Measurements from ENCODE around the gene IFIT2. TPM values are rescaled to one million over a fixed set of nuclear protein-coding genes. Genes with fewer than 3 reads are reported as not detected.
A peak's percentile ranks its signal among the peaks of the same experiment; 100 is the strongest.
"Not testable (repeated sequence)": the region's sequence is repeated elsewhere in the genome, so short reads cannot be mapped to it uniquely, and the experiment has no call there.

IFIT2 gene
- total RNA-seq, 1 experiment from 2014 or later, result 0.58 TPM

GRCh38 chr10:89329151-89329550 is 27.3 kb downstream of the IFIT2 start:
- no peak for DNase-seq (ENCODE audit: unreplicated experiment)
- ChIA-PET POLR2A (interaction anchor here (0.8 to 2.7 kb wide), 4 partner anchors 9 to 52 kb away, joined by 3 to 21 read pairs (median 6); no protein-coding TSS in a partner anchor), CTCF (no interaction called here)
- peaks cover 31% of the 10 kb centered on the region for H3K4me1 Mint-ChIP-seq (ENCODE audit: insufficient read depth, unreplicated experiment)
- no peak overlapping the region for H3K27ac Mint-ChIP-seq (ENCODE audit: low read depth, unreplicated experiment)
- H3K27me3 Mint-ChIP-seq (ENCODE audit: insufficient read depth, unreplicated experiment), result no peaks in the 10 kb centered on the region
- intact Hi-C loops (cut with micrococcal nuclease), result no loop called here
- H3K36me3 Mint-ChIP-seq (ENCODE audit: insufficient read depth, unreplicated experiment), result no peaks in the 10 kb centered on the region
- TF ChIP-seq CTCF (IDR thresholded peaks at IDR 0.05; ENCODE audit: unreplicated experiment), result no peak
- BruUV-seq (replicated peaks), result no TSS peak
- no peaks in the 10 kb centered on the region for H3K9me3 Mint-ChIP-seq (ENCODE audit: unreplicated experiment)
- H3K4me3 Mint-ChIP-seq (ENCODE audit: unreplicated experiment), result peak overlapping the region; percentile 74

- H3K4me3 Mint-ChIP-seq (ENCODE audit: unreplicated experiment); H3K9me3 Mint-ChIP-seq (ENCODE audit: unreplicated experiment); DNase-seq (ENCODE audit: unreplicated experiment); H3K27me3 Mint-ChIP-seq (ENCODE audit: insufficient read depth, unreplicated experiment); H3K36me3 Mint-ChIP-seq (ENCODE audit: insufficient read depth, unreplicated experiment); BruUV-seq (replicated peaks); intact Hi-C loops (cut with micrococcal nuclease); H3K27ac Mint-ChIP-seq (ENCODE audit: low read depth, unreplicated experiment): not testable (repeated sequence)
- H3K4me1 Mint-ChIP-seq (ENCODE audit: insufficient read depth, unreplicated experiment), result peaks cover 31% of the 10 kb centered on the region
- ChIA-PET CTCF (interaction anchor here (1.0 kb wide), 1 partner anchor 26 kb away, joined by 3 read pairs; no protein-coding TSS in a partner anchor), POLR2A (interaction anchor here (0.8 to 1.7 kb wide), 5 partner anchors 12 to 68 kb away, joined by 3 to 8 read pairs (median 3); partner anchors contain the start of gene IFIT2)
These were observed 28.2 kb downstream of the IFIT2 start for GRCh38 chr10:89330014-89330413.

- Mint-ChIP-seq H3K27me3 (ENCODE audit: insufficient read depth, unreplicated experiment) (no peaks in the 10 kb centered on the region), H3K27ac (ENCODE audit: low read depth, unreplicated experiment) (no peak overlapping the region), H3K36me3 (ENCODE audit: insufficient read depth, unreplicated experiment) (no peaks in the 10 kb centered on the region), H3K9me3 (ENCODE audit: unreplicated experiment) (no peaks in the 10 kb centered on the region), H3K4me3 (ENCODE audit: unreplicated experiment) (no peak overlapping the region), H3K4me1 (ENCODE audit: insufficient read depth, unreplicated experiment) (peaks cover 31% of the 10 kb centered on the region)
- POLR2A ChIA-PET, result interaction anchor here (1.0 to 1.7 kb wide), 4 partner anchors 12 to 69 kb away, joined by 3 to 8 read pairs (median 4); partner anchors contain the start of gene IFIT2
- CTCF ChIA-PET, result interaction anchor here (1.0 kb wide), 1 partner anchor 27 kb away, joined by 3 read pairs; no protein-coding TSS in a partner anchor
- no peak for DNase-seq (ENCODE audit: unreplicated experiment)
- BruUV-seq (replicated peaks), result no TSS peak
- TF ChIP-seq CTCF (IDR thresholded peaks at IDR 0.05; ENCODE audit: unreplicated experiment), result no peak
- intact Hi-C loops (cut with micrococcal nuclease), result no loop called here
These were observed 28.8 kb downstream of the IFIT2 start for GRCh38 chr10:89330537-89331212.

- H3K27me3 Mint-ChIP-seq (ENCODE audit: insufficient read depth, unreplicated experiment); BruUV-seq (replicated peaks); H3K36me3 Mint-ChIP-seq (ENCODE audit: insufficient read depth, unreplicated experiment); intact Hi-C loops (cut with micrococcal nuclease); H3K9me3 Mint-ChIP-seq (ENCODE audit: unreplicated experiment); DNase-seq (ENCODE audit: unreplicated experiment): not testable (repeated sequence)
- peak overlapping the region; percentile 66 for H3K27ac Mint-ChIP-seq (ENCODE audit: low read depth, unreplicated experiment)
- CTCF ChIA-PET, result interaction anchor here (1.0 kb wide), 1 partner anchor 37 kb away, joined by 3 read pairs; no protein-coding TSS in a partner anchor
- peaks cover 31% of the 10 kb centered on the region for H3K4me1 Mint-ChIP-seq (ENCODE audit: insufficient read depth, unreplicated experiment)
- POLR2A ChIA-PET, result interaction anchor here (1.0 to 1.7 kb wide), 4 partner anchors 15 to 61 kb away, joined by 3 to 8 read pairs (median 4); partner anchors contain the start of gene IFIT1
- H3K4me3 Mint-ChIP-seq (ENCODE audit: unreplicated experiment), result peak overlapping the region; percentile 14
These were observed 29.8 kb downstream of the IFIT2 start for GRCh38 chr10:89331487-89332122.

All from MCF 10A (cell line).